Stimulated activated CD8-positive, alpha-beta memory T cell treated with anti-CD3 and anti-CD28 coated beads, Interleukin-15, amount 100 ng/mL, for 1 hour (primary cell): ENCODE data around the gene INTS6.

Source experiments
- DNase-seq: peaks from one replicate; pipeline ENCODE4 v3.0.0-alpha.2; 2020; ENCODE audit warnings: low read depth

The INTS6 gene

DNA sequence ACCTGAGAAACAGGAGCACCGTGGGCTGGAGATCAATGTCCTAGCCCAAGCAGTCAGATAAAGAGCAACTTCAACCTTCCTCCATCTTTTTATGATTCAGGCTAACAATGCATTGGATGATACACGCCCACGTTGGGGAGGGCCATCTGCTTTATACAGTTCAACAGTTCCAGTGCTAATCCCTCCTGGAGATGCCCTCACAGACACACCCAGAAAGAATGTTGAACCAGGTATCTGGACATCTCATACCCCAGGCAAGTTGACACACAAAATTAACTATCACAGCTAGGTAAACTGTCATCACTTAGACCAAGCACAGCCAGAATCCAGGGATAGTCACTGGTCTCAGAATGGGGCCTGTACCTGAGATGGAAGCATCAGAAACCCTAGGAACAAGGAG is 134.0 kb downstream of the INTS6 start:
- no peak for DNase-seq

- no peak for DNase-seq
Observed at GRCh38 chr13:51318015-51318414, 134.8 kb downstream of the INTS6 start.

GRCh38 chr13:51317262-51317661 is 135.6 kb downstream of the INTS6 start:
- no peak for DNase-seq

- no peak for DNase-seq
Observed at GRCh38 chr13:51313619-51314018, 139.2 kb downstream of the INTS6 start.

GRCh38 chr13:51311957-51312520 is 140.8 kb downstream of the INTS6 start:
- no peak for DNase-seq
